ENCODE measurements around the gene EGR4.

The EGR4 gene

GRCh38 chr2:73289304-73289703 is 4.0 kb downstream of the EGR4 start:
- no peak for DNase-seq

GRCh38 chr2:73286134-73286655 is 7.2 kb downstream of the EGR4 start:
- no peak for DNase-seq

- DNase-seq = peak; percentile 51
Measured at GRCh38 chr2:73285159-73285739, 8.1 kb downstream of the EGR4 start.

DNA sequence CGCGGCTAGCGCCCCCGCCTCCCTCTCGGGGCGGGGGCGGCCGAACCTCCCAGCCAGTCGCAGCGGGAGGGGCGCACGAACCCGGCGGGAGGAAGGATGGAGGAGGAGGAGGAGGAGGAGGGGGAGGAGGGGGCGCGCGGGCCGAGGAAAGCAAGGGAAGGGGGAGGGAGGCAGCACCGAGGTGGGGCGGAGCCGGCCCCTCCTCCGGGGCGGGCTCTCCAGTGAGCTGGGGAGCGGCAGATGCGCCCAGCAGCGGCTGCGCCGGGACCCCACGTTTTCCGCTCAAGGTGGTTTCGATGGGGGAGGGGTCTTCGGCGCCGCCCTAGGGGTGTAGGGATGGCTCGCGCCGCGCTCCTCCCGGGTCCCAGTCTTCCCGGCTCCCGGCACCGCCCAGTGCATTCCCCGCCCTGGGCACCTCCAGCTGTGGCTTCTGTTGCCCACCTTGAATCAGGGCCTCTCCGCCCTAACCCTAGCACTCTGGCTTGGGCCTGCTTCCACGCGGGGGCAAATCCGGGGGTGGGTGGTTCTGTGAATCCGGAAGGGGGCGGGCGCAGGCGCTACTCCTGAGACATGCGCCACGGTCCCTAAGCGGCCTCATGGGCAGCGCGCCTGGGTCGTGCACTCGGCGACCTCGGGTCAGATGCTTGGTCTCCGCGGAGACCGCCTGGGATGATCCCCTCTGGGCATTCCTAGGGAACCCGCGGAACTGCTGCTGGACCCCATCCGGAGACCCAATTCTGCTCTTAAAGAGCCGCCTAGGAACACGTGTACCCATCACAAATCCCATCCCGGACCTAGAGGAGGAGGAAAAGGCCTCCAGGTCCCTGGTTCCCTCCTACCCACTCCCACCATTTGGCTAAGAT is 8.8 kb downstream of the EGR4 start, which contains the start of gene FBXO41:
Gene FBXO41, minus strand, starts transcription at position 183 of the 863 bp plus-strand sequence. CDS start 14,848 bp downstream, outside the sequence.
- peak; percentile 84 for DNase-seq

- DNase-seq = peak; percentile 47
Measured at GRCh38 chr2:73283545-73284295, 9.6 kb downstream of the EGR4 start.

GRCh38 chr2:73282924-73283544 is 10.3 kb downstream of the EGR4 start:
- no peak for DNase-seq

DNA sequence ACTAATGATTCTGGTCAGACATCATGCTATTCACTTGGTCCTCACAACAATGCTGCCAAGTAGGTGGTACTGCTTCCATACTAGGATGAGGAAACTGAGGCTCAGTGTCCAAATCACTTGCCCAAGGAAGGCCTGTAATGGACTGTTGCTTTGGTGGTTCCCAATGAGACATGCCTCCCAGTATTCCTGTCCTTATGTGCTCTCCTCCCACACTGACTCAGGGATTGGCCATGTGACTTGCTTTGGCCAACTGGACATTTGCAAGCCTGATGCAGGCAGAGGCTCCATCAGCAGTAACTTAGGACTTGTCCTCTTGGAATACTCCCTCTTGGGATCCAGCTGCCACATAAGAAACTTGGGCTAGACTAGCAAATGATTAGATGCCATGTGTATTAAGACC is 12.1 kb downstream of the EGR4 start:
- no peak for DNase-seq

DNA sequence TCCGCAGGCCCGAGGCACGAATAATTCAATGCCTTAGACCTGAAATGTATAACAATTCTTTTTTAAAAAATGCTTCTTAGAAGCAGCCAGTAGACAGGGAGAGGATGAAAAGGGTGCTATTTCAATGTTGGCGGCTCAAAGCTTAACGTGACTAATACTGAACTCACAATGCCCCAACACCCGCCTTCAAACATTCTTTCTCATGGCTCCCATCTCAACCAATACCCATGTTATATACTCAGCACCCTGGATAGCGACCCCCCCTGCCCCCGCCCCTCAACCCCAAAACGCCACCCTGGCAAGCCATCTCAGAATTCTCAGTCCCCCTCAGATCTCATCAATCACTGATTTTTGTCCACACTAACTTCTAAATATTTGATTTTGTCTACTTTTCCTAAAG is 13.5 kb downstream of the EGR4 start:
- DNase-seq = no peak

GRCh38 chr2:73272270-73272669 is 21.1 kb downstream of the EGR4 start:
- DNase-seq = no peak

GRCh38 chr2:73269686-73270465 is 23.5 kb downstream of the EGR4 start:
- no peak for DNase-seq

DNA sequence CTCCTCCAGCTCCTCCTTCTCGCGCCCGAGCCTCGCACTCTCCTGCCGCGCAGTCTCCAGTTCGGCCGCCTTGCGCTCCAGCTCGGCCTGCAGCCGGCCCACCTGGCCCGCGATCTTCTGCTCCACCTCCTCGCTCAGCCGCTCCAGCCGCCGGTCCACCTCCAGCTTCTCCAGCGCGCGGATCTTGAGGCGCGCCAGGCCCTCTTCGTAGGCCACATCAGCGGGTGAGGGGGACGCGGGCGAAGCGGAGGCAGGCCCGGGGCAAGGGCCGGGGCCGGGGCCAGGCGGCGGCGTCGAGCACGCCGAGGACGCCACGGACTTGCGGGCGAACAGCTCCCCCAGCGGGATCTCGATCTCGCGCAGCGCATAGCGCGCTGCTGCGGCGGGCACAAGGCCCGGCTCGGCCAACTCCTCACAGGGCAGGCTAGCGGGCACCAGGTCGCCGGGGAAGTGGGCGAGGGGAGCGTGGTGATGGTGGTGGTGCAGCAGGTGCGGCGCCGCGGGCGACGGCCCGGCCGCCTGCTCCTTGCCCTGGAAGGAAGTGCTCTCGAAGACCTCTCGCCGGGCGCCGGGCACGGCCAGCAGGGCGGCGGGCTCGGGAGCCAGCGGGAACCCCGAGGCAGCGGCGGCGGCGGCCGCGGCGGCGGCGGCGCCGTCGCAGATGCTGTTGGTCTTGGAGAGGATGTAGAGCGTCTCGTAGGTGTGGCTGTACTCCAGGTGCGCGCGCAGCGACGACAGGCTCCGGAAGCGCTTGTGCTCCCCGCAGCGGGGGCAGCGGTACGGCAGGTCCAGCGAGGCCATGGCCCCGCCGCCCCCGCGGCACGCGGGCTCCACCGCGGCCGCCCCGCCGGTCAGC is 24.3 kb downstream of the EGR4 start:
- DNase-seq = peak; percentile 74

DNA sequence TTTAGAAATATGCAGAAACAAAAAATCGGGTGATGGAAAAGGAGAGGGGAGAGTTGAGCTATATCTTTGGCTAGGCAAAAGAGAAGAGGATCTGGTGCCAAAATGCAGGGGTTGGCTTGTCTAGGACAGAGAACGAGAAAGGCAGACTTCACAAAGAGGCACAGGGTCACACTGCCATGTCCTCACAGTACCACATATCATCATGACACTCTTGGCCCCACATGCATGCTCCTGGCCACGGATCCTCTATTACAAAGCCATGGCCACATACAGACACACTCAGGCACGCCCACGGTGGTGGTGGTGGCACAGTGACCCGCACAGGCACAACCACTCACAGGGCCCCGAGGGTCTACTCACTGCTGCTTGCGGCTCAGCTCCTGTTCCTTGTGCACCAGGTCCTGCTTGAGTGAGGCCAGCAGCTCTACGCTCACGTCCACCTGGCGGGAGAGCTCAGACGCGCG is 24.9 kb downstream of the EGR4 start:
- no peak for DNase-seq

DNA sequence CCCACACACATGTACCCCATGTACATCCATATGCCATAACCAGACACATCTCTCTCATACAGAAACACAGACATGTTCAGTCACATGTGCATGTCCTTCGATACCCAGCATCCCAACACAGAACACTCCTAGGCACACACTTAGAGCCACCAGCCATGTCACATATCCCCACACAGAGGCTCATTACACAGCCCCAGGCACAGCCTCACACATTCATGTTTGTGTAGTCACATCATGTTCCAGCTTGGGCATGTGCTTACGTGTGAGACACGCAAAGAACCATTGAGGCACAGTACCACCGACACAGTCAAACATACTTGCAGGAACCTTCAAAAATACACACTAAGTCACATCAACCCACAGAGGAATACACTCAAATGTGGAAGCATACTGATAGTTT is 26.3 kb downstream of the EGR4 start:
- no peak for DNase-seq

DNA sequence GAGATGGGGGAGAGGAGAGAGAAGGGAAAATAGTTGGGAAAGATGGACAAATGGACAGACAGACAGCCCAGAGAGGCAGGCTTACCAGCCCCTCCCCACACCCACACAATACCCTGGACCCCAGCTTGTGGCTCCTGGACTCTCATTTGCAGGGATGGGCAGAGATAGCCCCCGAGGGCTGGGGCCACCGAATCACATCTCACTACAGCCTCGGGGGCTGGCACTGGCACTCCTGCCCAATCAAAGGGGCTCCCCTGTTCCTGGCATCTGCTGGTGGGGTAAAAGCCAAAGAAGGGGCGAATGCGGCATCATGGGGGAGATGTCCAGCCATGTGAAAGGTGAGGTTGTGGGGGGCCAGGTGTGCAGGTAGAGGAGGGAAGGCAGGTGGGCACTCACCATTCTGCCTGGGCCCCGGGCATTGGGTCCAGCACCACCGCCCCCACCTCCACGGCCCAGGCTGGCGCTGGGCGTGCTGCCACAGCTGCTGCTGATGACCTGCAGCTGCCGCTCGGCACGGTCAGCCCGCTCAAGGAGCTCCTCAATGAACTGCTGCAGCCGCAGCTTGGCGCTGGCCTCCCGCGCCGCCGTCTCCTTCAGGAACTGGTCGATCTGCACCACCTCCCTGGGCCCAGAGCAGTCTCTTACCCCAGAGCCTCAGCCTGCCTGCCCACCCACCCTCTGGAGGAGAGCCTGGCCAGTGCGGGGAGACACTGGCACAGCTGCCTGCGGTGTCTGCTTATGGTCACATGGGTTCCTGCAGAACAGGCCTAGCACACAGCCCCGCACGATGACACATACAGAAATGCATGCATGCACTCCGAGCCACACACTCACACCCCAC is 27.1 kb downstream of the EGR4 start:
- DNase-seq = no peak

DNA sequence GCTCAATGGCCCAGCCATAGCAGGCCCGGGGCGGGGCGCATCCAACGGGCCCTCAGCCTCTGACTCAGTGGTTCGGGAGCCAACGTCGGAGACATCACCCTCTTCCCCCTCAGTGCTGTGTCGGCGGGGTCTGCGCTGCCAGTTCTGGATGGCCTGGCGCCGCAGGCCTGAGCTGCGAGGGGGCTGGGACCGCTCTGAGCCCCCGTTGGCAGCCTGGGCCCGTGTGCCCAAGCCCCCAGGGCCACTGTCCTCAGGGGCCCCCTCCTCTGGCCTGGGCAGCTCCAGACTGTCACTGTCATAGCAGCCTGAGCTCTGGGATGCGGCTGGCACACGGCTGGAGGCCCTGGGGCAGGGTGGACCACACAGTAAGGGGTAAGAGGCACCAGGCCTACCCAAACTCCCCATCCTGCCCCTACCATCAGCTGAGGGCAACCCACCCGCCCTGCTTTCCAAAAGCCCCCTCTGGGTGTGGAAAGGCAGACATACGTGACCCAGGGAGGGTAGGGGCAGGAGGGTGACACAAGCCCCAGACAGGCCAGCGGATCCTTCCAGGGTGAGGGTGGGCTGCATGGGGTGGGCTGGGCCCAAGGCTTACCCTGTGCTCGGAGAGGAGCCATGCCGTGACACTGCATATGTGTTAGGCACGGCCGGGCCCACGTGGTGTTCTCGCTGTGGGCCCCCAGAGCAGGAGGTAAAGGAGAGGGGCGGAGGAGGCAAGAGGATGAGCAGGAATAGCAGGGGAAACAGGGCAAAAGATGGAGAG is 27.9 kb downstream of the EGR4 start:
- DNase-seq = no peak

GRCh38 chr2:73264783-73265182 is 28.6 kb downstream of the EGR4 start:
- no peak for DNase-seq

DNA sequence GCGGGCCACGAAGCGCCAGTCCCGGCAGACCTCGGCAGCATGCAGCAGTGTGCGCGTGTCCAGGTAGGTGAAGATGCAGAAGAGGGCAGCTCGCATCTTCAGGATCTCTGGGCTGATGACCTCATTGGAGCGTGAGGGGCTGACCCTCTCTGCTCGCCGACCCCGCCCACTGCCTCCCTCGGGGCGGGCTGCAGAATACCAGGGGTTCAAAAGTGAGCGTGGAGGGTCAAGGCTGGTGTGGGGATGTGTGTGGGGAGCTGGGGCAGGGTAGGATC is 29.1 kb downstream of the EGR4 start:
- no peak for DNase-seq

- no peak for DNase-seq
Measured at GRCh38 chr2:73263540-73264331, 29.6 kb downstream of the EGR4 start.
